HCT116 (cell line): ENCODE data around the gene NECAB3. TPM values are rescaled to one million over a fixed set of nuclear protein-coding genes. Genes with fewer than 3 reads are reported as not detected.

Source experiments
- ATAC-seq: fragments of 200-7000 bp; cut with Tn5 transposase; 2 replicates; pipeline ENCODE4 v1.9.1; 2020; ENCODE audit warnings: mild to moderate bottlenecking, moderate library complexity
- BruUV-seq: library from RNA; stranded (reverse); fragments of 400-500 nt; replicated peaks from 2 replicates; lab custom pipeline; 2021; lab: Mats Ljungman, UMichigan
- CTCF ChIA-PET: fragments of 300-600 bp; sonication (Branson Sonifier 250); formaldehyde crosslinking; loops from one replicate; lab custom pipeline; 2021; ENCODE audit warnings: antibody characterized with exemption; lab: Charles Lee
- POLR2A ChIA-PET: fragments of 300-600, 350-600 bp; sonication (Branson Sonifier 250); formaldehyde crosslinking; loops from one replicate; lab custom pipeline; 2021; ENCODE audit warnings: antibody characterized with exemption; lab: Charles Lee
- RAD21 ChIA-PET, 2 experiments: fragments of 300-600 bp; sonication (Branson Sonifier 250); formaldehyde crosslinking; loops; one replicate each; lab custom pipeline; 2023; ENCODE audit warnings: low total read pairs in 2 of 2; ENCODE audit not compliant: uncharacterized antibody in 2 of 2, unreplicated experiment in 2 of 2, low non-redundant PET in 1 of 2; lab: Charles Lee
- DNase-seq: peaks from one replicate; pipeline ENCODE4 v3.0.0-alpha.2; 2010; ENCODE audit warnings: low read depth, low spot score
- H2AFZ ChIP-seq: fragments of 200-600 bp; shearing (Covaris generic), sonication (generic); 2 replicates; pipeline ENCODE4 v1.6.1; 2017; ENCODE audit warnings: low read depth, mixed run types, mixed read lengths, antibody characterized with exemption, low read length; ENCODE audit not compliant: poor library complexity, severe bottlenecking
- H3K27ac ChIP-seq: 2 replicates; pipeline ENCODE4 v1.5.1; 2012; ENCODE audit warnings: low read depth, low read length
- H3K27me3 ChIP-seq: fragments of 200-600 bp; sonication (generic); 2 replicates; pipeline ENCODE4 v1.6.1; 2016; ENCODE audit warnings: mixed run types, low read length, mixed read lengths; ENCODE audit not compliant: insufficient read depth
- H3K36me3 ChIP-seq, 2 experiments: fragments of 200-500 bp in 1 of 2; fragments of 200-600 bp in 1 of 2; sonication (Bioruptor generic) in 1 of 2; sonication (generic) in 1 of 2; 2 replicates each; pipeline versions ENCODE4 v1.5.1 to v1.6.1; 2014 to 2016; ENCODE audit warnings: low read length in 2 of 2, inconsistent platforms in 1 of 2, mixed read lengths in 1 of 2, mixed run types in 1 of 2; ENCODE audit not compliant: insufficient read depth in 2 of 2, control insufficient read depth in 1 of 2
- H3K4me1 ChIP-seq, 2 experiments: fragments of 200-600 bp in 1 of 2; sonication (generic) in 1 of 2; 2 replicates each; pipeline versions ENCODE4 v1.5.1 to v1.6.1; 2012 to 2017; ENCODE audit warnings: low read length in 2 of 2, inconsistent platforms in 1 of 2, mild to moderate bottlenecking in 1 of 2, mixed read lengths in 1 of 2, mixed run types in 1 of 2, moderate library complexity in 1 of 2; ENCODE audit not compliant: insufficient read depth in 2 of 2, control insufficient read depth in 1 of 2
- H3K4me2 ChIP-seq: fragments of 200-600 bp; sonication (generic); 2 replicates; pipeline ENCODE4 v1.6.1; 2017; ENCODE audit warnings: mixed run types, low read length, mixed read lengths
- H3K4me3 ChIP-seq, 2 experiments: fragments of 200-600 bp in 1 of 2; sonication (generic) in 1 of 2; replicated peaks in 1 of 2; 2 replicates each; pipeline ENCODE4 v1.5.1; 2011 to 2016; ENCODE audit warnings: low read length in 2 of 2, control low read depth in 1 of 2, low read depth in 1 of 2, mild to moderate bottlenecking in 1 of 2, mixed read lengths in 1 of 2, mixed run types in 1 of 2
- H3K79me2 ChIP-seq: fragments of 200-600 bp; sonication (generic); 2 replicates; pipeline ENCODE4 v1.6.1; 2017; ENCODE audit warnings: mild to moderate bottlenecking, mixed run types, low read length, moderate library complexity, mixed read lengths; ENCODE audit not compliant: insufficient read depth
- H3K9ac ChIP-seq: fragments of 200-600 bp; sonication (generic); 2 replicates; pipeline ENCODE4 v1.6.1; 2016; ENCODE audit warnings: low read length, mixed read lengths
- H3K9me2 ChIP-seq: fragments of 200-600 bp; sonication (generic), shearing (Covaris generic); 2 replicates; pipeline ENCODE4 v1.6.1; 2017; ENCODE audit warnings: mixed run types, mild to moderate bottlenecking, moderate library complexity; ENCODE audit not compliant: insufficient read depth
- H3K9me3 ChIP-seq, 2 experiments: fragments of 200-500 bp in 1 of 2; fragments of 200-600 bp in 1 of 2; sonication (Bioruptor generic) in 1 of 2; sonication (generic) in 1 of 2; 2 replicates each; pipeline ENCODE4 v1.6.1; 2014 to 2017; ENCODE audit warnings: low read length in 2 of 2, mixed read lengths in 2 of 2, inconsistent platforms in 1 of 2, low read depth in 1 of 2, mild to moderate bottlenecking in 1 of 2, mixed run types in 1 of 2, moderate library complexity in 1 of 2; ENCODE audit not compliant: control insufficient read depth in 1 of 2, insufficient read depth in 1 of 2
- H4K20me1 ChIP-seq: fragments of 200-600 bp; sonication (generic), shearing (Covaris generic); 2 replicates; pipeline ENCODE4 v1.6.1; 2017; ENCODE audit warnings: mixed run types, mild to moderate bottlenecking, moderate library complexity; ENCODE audit not compliant: insufficient read depth
- ATF3 ChIP-seq: IDR thresholded peaks from 2 replicates; pipeline ENCODE4 v1.6.1; 2012
- CBX3 ChIP-seq: IDR thresholded peaks from 2 replicates; pipeline ENCODE4 v1.6.1; 2012; ENCODE audit warnings: low read depth
- CEBPB ChIP-seq: IDR thresholded peaks from 2 replicates; pipeline ENCODE4 v1.6.1; 2012; ENCODE audit warnings: low read depth
- CTCF ChIP-seq, 3 experiments: fragments of 200-600 bp in 1 of 3; sonication (generic) in 1 of 3; IDR thresholded peaks in 2 of 3; conservative IDR thresholded peaks in 1 of 3; 2 replicates each; pipeline ENCODE4 v1.5.1; 2012 to 2017; ENCODE audit warnings: low read depth in 2 of 3, low read length in 2 of 3, antibody characterized with exemption in 1 of 3, borderline replicate concordance in 1 of 3, control low read depth in 1 of 3, mild to moderate bottlenecking in 1 of 3, mixed read lengths in 1 of 3, mixed run types in 1 of 3, moderate library complexity in 1 of 3; ENCODE audit not compliant: insufficient read depth in 1 of 3
- EGR1 ChIP-seq: IDR thresholded peaks from 2 replicates; pipeline ENCODE4 v1.6.1; 2012; ENCODE audit warnings: low read depth
- EZH2 ChIP-seq: fragments of 200-600 bp; sonication (generic); IDR thresholded peaks from 2 replicates; pipeline ENCODE4 v1.6.1; 2017; ENCODE audit warnings: antibody characterized with exemption, mixed run types
- FOSL1 ChIP-seq: IDR thresholded peaks from 2 replicates; pipeline ENCODE4 v1.6.1; 2012; ENCODE audit warnings: low read depth
- JUND ChIP-seq: IDR thresholded peaks from 2 replicates; pipeline ENCODE4 v1.6.1; 2012
- MAX ChIP-seq: IDR thresholded peaks from 2 replicates; pipeline ENCODE4 v1.6.1; 2012
- POLR2A ChIP-seq: IDR thresholded peaks from 2 replicates; pipeline ENCODE4 v1.7.0; 2011; ENCODE audit warnings: borderline replicate concordance; ENCODE audit not compliant: insufficient read depth, insufficient read length; ENCODE audit errors: extremely low read depth
- POLR2AphosphoS5 ChIP-seq: IDR thresholded peaks from 2 replicates; pipeline ENCODE4 v1.6.1; 2011; ENCODE audit warnings: mild to moderate bottlenecking, low read depth, low read length, moderate library complexity
- REST ChIP-seq: IDR thresholded peaks from 2 replicates; pipeline ENCODE4 v1.6.1; 2012; ENCODE audit warnings: low read depth
- SP1 ChIP-seq: IDR thresholded peaks from 2 replicates; pipeline ENCODE4 v1.6.1; 2012; ENCODE audit warnings: low read depth
- SRF ChIP-seq: IDR thresholded peaks from 2 replicates; pipeline ENCODE4 v1.6.1; 2012; ENCODE audit warnings: low read depth
- TCF7L2 ChIP-seq: IDR thresholded peaks from 2 replicates; pipeline ENCODE4 v1.7.0; 2011; ENCODE audit warnings: borderline replicate concordance, inconsistent platforms; ENCODE audit not compliant: insufficient read depth, insufficient read length; ENCODE audit errors: extremely low read depth
- YY1 ChIP-seq: IDR thresholded peaks from 2 replicates; pipeline ENCODE4 v1.6.1; 2011; ENCODE audit warnings: low read length, low read depth, moderate library complexity, mild to moderate bottlenecking; ENCODE audit not compliant: insufficient replicate concordance; ENCODE audit errors: extremely low read depth
- ZBTB33 ChIP-seq: IDR thresholded peaks from 2 replicates; pipeline ENCODE4 v1.6.1; 2011; ENCODE audit warnings: mild to moderate bottlenecking, low read length, moderate library complexity; ENCODE audit not compliant: insufficient replicate concordance; ENCODE audit errors: extremely low read depth
- ZFX ChIP-seq: fragments of 450-650 bp; IDR thresholded peaks from 2 replicates; pipeline ENCODE4 v1.6.1; 2017
- intact Hi-C: fragments of 100-400 bp; cut with micrococcal nuclease; formaldehyde crosslinking; loops from 2 replicates; pipeline ENCODE4 v1.10.0; 2022
- total RNA-seq: library from RNA; stranded (reverse); gene quantifications from one replicate; pipeline ENCODE4 v1.2.1, GENCODE V29; 2021; ENCODE audit not compliant: unreplicated experiment

Gene NECAB3
- total RNA-seq, 1 experiment from 2014 or later = 48.1 TPM

GRCh38 chr20:33646191-33646590, 28.0 kb downstream of the NECAB3 start:
- POLR2A ChIA-PET = no interaction called here
- no peaks in the 10 kb centered on the region for H4K20me1 ChIP-seq
- no TSS peak for BruUV-seq
- CTCF ChIA-PET = no interaction called here
- H2AFZ ChIP-seq = no peak overlapping the region
- H3K27ac ChIP-seq = no peak overlapping the region
- no peak overlapping the region for H3K4me2 ChIP-seq
- peaks cover 0 to 5% of the 10 kb centered on the region in 2 experiments; a peak in 2 of 4 replicates for H3K36me3 ChIP-seq
- H3K9me2 ChIP-seq = no peaks in the 10 kb centered on the region
- no peaks in the 10 kb centered on the region for H3K27me3 ChIP-seq
- intact Hi-C loops = no loop called here
- no peak for DNase-seq
- H3K79me2 ChIP-seq = no peaks in the 10 kb centered on the region
- RAD21 ChIA-PET = no interaction called here
- no peak for ATAC-seq
- peaks cover 0 to 4% of the 10 kb centered on the region in 2 experiments; a peak in 1 of 4 replicates for H3K4me1 ChIP-seq
- no peak for TF ChIP-seq CTCF (IDR thresholded peaks at IDR 0.05 in 2 of 3, conservative IDR thresholded peaks at IDR 0.05 in 1 of 3; ENCODE audit: borderline replicate concordance in 1 of 3, insufficient read depth in 1 of 3, low read depth in 2 of 3, low read length in 2 of 3)
- TF ChIP-seq POLR2AphosphoS5 = no peak
- TF ChIP-seq CEBPB = no peak
- no peak for TF ChIP-seq TCF7L2
- TF ChIP-seq EZH2 = no peak
- TF ChIP-seq JUND = no peak
- no peak for TF ChIP-seq FOSL1
- TF ChIP-seq SRF = no peak
- no peak for TF ChIP-seq ATF3
- TF ChIP-seq REST = no peak
- TF ChIP-seq CBX3 = no peak
- no peak for TF ChIP-seq POLR2A
- no peak for TF ChIP-seq EGR1
- TF ChIP-seq MAX = no peak
- no peak for TF ChIP-seq ZBTB33
- TF ChIP-seq SP1 = no peak
- no peak for TF ChIP-seq ZFX
- no peak for TF ChIP-seq YY1
- no peak overlapping the region for H3K4me3 ChIP-seq
- no peak overlapping the region for H3K9ac ChIP-seq
- H3K9me3 ChIP-seq = no peaks in the 10 kb centered on the region
